ENCODE measurements around the gene GRPR.
"Not testable (repeated sequence)": the region's sequence is repeated elsewhere in the genome, so short reads cannot be mapped to it uniquely, and the experiment has no call there.

Gene GRPR

GRCh38 chrX:16175329-16176061 is 52.1 kb downstream of the GRPR start:
- no peaks in the 10 kb centered on the region for H3K36me3 ChIP-seq
- no peak overlapping the region for H3K27ac ChIP-seq
- no peak for TF ChIP-seq CTCF (IDR thresholded peaks at IDR 0.05)
- H3K4me1 ChIP-seq (ENCODE audit: control insufficient read depth in 1 of 2, insufficient read depth in 1 of 2, low read depth in 1 of 2, low read length in 1 of 2), result no peaks in the 10 kb centered on the region
- H3K9me3 ChIP-seq, result no peaks in the 10 kb centered on the region
- no peaks in the 10 kb centered on the region for H3K27me3 ChIP-seq
- no peak overlapping the region for H3K4me3 ChIP-seq (ENCODE audit: low read depth in 1 of 2, low read length in 1 of 2)

- H3K4me3 ChIP-seq (ENCODE audit: low read depth in 1 of 2, low read length in 1 of 2), result no peak overlapping the region
- TF ChIP-seq CTCF (IDR thresholded peaks at IDR 0.05), result no peak
- no peaks in the 10 kb centered on the region for H3K4me1 ChIP-seq (ENCODE audit: control insufficient read depth in 1 of 2, insufficient read depth in 1 of 2, low read depth in 1 of 2, low read length in 1 of 2)
- H3K27ac ChIP-seq, result no peak overlapping the region
- H3K36me3 ChIP-seq, result no peaks in the 10 kb centered on the region
- H3K9me3 ChIP-seq, result no peaks in the 10 kb centered on the region
- H3K27me3 ChIP-seq, result no peaks in the 10 kb centered on the region
Measured at GRCh38 chrX:16177260-16177659, 53.9 kb downstream of the GRPR start.

GRCh38 chrX:16183843-16184242 is 60.5 kb downstream of the GRPR start:
- H3K27ac ChIP-seq; H3K9me3 ChIP-seq; H3K4me1 ChIP-seq (ENCODE audit: control insufficient read depth in 1 of 2, insufficient read depth in 1 of 2, low read depth in 1 of 2, low read length in 1 of 2): not testable (repeated sequence)

GRCh38 chrX:16185725-16186136 is 62.4 kb downstream of the GRPR start:
- H3K9me3 ChIP-seq, result no peaks in the 10 kb centered on the region
- no peaks in the 10 kb centered on the region for H3K4me1 ChIP-seq (ENCODE audit: control insufficient read depth in 1 of 2, insufficient read depth in 1 of 2, low read depth in 1 of 2, low read length in 1 of 2)
- H3K4me3 ChIP-seq (ENCODE audit: low read depth in 1 of 2, low read length in 1 of 2), result no peak overlapping the region
- no peak for TF ChIP-seq CTCF (IDR thresholded peaks at IDR 0.05)
- H3K27ac ChIP-seq, result no peak overlapping the region
- H3K27me3 ChIP-seq, result no peaks in the 10 kb centered on the region
- H3K36me3 ChIP-seq, result no peaks in the 10 kb centered on the region

More at GRCh38 chrX:16183843-16184242, 60.5 kb downstream of the GRPR start:
- not testable (repeated sequence) for H3K4me3 ChIP-seq (ENCODE audit: low read depth in 1 of 2, low read length in 1 of 2); H3K36me3 ChIP-seq; H3K27me3 ChIP-seq

GRCh38 chrX:16186380-16187007 is 63.1 kb downstream of the GRPR start:
- Histone ChIP-seq H3K9me3 (no peaks in the 10 kb centered on the region), H3K4me1 (ENCODE audit: control insufficient read depth in 1 of 2, insufficient read depth in 1 of 2, low read depth in 1 of 2, low read length in 1 of 2) (no peaks in the 10 kb centered on the region), H3K4me3 (ENCODE audit: low read depth in 1 of 2, low read length in 1 of 2) (no peak overlapping the region), H3K27ac (no peak overlapping the region), H3K36me3 (no peaks in the 10 kb centered on the region), H3K27me3 (no peaks in the 10 kb centered on the region)
- TF ChIP-seq CTCF (IDR thresholded peaks at IDR 0.05), result no peak

- TF ChIP-seq CTCF (IDR thresholded peaks at IDR 0.05), result no peak
- Histone ChIP-seq H3K4me1 (ENCODE audit: control insufficient read depth in 1 of 2, insufficient read depth in 1 of 2, low read depth in 1 of 2, low read length in 1 of 2) (no peaks in the 10 kb centered on the region), H3K4me3 (ENCODE audit: low read depth in 1 of 2, low read length in 1 of 2) (no peak overlapping the region), H3K27ac (no peak overlapping the region), H3K36me3 (no peaks in the 10 kb centered on the region), H3K27me3 (no peaks in the 10 kb centered on the region), H3K9me3 (no peaks in the 10 kb centered on the region)
Measured at GRCh38 chrX:16187024-16187760, 63.8 kb downstream of the GRPR start.
